ENCODE measurements around the gene HNRNPD.
"Not testable (repeated sequence)": the region's sequence is repeated elsewhere in the genome, so short reads cannot be mapped to it uniquely, and the experiment has no call there.

The HNRNPD gene, protein sequence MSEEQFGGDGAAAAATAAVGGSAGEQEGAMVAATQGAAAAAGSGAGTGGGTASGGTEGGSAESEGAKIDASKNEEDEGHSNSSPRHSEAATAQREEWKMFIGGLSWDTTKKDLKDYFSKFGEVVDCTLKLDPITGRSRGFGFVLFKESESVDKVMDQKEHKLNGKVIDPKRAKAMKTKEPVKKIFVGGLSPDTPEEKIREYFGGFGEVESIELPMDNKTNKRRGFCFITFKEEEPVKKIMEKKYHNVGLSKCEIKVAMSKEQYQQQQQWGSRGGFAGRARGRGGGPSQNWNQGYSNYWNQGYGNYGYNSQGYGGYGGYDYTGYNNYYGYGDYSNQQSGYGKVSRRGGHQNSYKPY

DNA sequence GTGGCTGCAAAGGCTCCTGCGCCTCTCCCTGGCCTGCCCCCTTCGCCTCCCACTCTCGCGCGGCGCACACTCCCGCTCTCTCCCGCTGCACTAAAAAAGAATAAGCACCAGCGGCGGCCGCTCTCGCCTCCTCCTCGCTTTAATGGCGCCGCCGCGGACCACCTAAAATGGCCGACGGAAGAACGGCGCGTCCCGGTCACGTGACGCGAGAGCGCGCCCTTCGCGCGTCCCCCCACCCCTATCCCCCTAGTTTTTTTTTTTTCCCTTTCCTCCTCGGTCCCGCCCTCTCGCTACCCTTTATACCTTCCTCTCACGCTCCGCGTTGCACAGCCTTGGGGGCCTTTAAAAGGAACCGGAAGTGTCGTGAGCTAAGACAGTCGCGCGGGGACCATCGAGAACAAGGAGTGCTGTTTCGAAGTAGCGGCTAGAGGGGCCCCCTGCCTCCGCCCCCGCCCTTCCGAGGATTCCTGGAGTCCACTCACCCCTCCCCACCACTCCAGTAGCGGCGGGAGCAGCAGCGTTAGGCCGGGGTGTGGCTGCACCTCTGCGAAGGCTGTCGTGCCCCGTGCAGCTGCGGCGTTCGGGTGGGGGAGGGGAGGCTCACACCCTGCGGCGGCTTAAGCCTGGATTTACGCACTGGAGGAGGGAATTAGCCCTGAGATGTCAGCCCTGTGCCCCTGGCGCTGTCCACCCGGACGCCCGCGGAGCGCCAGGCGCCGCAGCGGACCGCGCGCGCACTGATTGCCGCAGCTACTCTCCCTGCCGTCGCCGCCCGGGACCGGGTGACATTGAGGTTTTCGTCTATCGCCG, at the start of gene HNRNPD:
HNRNPD (minus strand) TSS at position 176 of the 810 bp plus-strand sequence. CDS start 313 bp downstream, outside the sequence.
- DNase-seq = peak; percentile 96

DNA sequence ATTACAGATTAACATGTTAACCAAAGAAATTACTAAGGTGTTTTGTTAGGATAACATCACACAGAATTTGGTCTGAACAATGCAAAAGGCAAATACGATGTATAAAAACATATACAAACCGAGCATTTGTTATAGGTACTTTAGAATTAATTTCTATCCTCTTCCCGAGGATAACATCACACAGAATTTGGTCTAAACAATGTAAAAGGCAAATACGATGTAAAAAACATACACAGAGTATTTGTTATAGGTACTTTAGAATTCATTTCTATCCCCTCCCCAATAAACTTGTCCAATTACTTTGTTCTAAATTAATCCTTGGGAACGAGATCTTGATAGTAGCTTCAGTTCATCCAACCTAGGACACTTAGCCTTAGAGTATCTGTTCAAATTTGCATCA, 48.8 kb upstream of the HNRNPD start:
- DNase-seq = no peak

DNA sequence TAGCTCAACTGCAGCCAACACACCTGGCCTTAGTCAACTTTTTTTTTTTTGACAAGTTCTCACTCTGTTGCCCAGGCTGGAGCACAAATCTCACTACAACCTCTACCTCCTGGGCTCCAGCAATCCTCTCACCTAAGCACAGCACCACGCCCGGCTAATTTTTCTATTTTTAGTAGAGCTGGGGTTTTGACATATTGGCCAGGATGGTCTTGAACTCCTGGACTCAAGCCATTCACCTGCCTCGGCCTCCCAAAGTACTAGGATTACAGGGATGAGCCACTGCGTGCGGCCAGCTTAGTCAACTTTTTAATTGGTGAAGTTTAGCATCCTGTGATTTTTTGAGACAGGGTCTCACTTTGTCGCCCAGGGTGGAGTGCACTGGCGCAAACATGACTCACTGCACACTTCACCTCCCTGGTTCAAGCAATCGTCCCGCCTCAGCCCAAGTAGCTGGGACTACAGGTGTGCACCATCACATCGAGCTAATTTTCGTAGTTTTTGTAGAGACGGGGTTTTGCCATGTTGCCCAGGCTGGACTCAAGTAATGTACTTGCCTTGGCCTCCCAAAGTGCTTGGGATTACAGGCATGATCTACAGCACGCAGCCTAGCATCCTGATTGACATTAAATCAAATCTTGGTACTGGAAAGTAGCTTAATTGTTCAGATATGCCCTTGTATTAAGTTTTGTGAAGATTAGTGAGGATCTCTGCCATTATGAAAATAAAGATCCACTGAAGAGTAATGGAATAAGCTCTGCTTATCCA, 48.2 kb upstream of the HNRNPD start:
- no peak for DNase-seq

DNA sequence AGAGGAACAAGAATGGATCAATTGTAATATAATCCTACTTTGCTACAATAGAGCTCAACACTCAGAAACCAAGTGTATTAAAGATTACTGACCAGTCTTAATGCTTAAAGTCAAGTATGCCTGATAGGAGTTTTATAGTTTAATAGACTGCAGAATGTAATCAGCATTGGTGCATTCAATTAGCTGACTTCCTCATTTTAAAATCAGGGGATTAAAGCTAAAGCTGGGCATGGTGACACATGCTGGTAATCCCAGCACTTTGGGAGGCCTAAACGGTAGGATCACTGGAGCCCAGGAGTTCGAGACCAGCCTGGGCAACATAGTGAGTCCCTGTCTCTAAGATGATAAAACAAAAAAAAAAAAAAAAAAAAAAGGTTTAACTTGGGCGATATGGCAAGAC, 45.7 kb upstream of the HNRNPD start:
- no peak for DNase-seq

DNA sequence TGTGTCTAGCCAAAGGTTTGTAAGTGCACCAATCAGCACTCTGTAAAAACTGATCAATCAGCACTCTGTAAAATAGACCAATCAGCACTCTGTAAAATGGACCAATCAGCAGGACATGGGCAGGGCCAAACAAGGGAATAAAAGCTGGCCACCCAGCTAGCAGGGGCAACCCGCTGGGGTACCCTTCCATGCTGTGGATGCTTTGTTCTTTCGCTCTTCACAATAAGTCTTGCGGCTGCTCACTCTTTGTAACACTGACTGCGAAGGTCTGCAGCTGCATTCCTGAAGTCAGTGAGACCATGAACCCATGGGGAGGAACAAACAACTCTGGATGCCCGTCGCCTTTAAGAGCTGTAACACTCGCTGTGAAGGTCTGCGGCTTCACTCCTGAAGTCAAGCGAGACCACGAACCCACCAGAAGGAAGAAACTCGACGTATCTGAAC, 42.2 kb upstream of the HNRNPD start:
- no peak for DNase-seq

DNA sequence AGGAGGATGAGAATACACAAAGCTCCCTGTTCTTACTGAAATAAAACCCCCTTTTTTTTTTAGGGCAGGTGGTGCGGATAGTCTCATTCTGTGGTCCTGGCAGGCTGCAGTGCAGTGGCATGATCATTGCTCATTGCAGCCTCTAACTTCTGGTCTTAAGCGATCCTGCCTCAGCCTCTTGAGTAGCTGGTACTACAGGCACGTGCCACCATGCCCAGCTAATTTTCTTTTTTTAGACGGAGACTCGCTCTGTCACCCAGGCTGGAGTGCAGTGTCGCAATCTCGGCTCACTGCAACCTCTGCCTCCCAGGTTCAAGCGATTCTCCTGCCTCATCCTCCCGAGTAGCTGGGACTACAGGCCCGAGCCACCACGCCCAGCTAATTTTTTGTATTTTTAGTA, 41.3 kb upstream of the HNRNPD start:
- DNase-seq = not testable (repeated sequence)

DNA sequence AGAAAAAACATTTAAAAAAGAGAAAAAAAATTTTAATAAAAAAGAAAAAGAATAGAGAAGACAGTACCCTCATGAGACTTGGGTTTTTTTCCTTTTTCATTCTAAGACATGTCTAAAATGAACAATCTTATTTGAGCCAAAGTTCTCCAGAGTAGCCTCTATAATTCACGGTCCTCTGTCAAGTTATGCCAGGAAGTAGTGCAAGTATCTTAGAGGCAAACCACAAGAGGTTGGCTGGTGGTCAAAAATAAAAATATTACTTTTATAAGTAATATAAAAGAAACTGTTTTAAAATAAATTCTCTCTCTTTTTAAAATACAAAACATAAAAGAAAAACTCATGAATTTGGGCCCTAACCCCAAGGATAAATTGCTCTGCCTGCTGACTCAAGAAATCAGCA, 29.9 kb upstream of the HNRNPD start:
- DNase-seq = no peak

DNA sequence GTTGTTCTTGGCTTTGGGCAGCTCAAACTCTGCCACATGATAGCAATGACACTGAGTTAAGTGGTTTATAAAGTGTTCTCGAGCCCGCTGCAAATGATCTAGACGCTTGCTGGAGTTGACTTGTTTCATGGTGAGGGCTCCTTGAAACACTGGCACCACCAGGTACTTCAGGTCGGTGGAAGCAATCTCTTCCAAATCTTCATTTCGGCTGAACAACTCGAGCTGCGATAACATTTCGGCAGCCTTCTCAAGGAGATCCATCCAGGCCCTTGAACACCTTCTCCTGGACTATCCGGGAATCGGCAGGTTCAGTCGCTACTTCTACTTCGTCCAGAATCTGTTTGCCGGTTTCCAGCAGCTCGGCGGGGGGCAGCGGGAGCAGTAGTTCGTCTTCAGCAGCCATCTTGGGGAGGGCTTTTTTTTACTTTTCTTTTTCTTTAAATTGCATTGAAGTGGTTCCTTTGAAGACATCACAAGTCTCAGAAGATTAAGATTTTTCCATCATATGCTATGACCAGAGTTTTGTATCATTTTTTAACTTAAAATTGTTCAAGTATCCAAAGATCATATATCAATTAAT, 28.5 kb upstream of the HNRNPD start:
- peak; percentile 68 for DNase-seq

DNA sequence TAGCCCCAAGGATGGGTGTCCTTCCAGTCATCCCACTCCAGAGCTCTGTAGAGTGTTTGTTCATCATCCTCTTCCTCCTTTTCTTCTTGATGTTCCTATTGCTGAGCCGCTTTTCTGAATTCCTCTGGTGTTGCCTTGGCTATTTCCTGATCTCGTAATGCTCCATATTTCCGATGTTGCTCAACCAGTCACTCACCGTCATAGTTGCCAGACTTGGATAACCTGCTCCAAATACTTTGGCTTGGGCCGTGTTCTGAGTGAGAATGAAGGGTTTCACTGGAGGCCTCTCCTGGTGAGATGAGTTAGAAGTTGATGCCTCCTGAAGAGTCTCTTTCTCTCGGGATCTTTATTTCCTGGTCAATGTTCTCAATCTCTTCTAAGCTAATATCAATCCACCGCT, 27.8 kb upstream of the HNRNPD start:
- DNase-seq = no peak

DNA sequence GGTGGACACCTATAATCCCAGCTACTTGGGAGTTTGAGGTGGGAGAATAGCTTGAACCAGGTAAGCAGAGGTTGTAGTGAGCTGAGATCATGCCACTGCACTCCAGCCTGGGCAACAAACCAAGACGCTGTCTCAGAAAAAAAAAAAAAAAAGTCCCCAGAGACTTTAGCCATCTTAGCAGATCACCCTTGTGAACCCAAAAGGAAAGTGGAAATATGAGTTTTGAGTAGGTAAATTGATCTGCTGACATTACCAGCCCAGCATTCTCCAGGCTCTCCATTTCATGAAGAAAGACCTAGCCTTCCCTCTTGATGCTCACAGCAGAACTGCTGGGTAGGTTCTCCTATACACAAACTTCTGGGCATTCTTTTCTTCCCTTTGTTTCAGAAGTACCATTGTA, 24.5 kb upstream of the HNRNPD start:
- DNase-seq = no peak

DNA sequence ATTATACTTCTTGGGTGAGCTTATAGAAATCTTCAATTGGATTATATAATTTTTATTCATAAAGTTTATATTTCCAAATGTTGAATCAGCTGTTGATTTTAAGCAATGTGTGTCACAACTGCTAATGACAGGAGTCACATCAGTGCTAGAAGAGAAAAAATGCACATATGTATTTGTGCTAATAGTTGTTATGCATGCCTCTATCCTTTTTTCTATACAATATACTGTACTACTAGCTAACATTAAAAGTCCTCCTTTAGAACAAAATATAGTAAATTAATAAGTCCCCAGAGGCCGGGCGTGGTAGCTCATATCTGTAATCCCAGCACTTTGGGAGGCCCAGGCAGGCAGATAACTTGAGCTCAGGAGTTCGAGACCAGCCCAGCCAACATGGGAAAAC, 23.7 kb upstream of the HNRNPD start:
- DNase-seq = no peak

DNA sequence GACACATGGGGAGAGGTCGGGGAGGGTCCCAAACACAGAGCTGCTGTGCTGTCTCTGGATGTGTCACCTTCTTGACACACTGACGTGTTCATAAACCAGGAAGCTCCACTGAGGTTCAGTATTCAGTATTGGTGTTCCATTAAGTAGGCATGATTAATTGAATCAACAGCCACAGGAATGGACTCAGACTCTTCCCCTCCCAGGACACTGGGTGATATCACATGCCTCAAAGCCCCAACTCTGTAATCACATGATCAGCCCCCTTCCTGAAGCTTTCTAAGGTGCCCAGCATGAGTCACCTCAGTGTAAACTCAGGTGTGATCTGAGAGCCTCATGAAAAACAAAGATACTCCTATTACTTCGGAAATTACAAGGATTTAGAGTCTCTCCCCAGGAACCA, 21.1 kb upstream of the HNRNPD start:
- DNase-seq = no peak

DNA sequence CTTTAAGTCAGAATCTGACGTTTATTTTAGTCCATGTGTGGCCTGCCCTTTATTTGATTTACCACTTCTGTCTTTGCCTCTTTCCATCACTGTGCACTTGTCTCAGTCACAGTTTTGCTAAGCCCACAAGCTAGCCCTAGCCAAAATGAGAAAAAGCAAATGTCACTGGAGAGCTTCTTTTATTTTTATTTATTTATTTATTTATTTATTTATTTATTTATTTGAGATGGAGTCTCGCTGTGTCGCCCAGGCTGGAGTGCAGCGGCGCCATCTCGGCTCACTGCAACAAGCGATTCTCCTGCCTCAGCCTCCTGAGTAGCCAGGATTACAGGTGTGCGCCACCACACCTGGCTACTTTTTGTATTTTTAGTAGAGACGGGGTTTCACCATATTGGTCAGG, 16.3 kb upstream of the HNRNPD start:
- DNase-seq = not testable (repeated sequence)

DNA sequence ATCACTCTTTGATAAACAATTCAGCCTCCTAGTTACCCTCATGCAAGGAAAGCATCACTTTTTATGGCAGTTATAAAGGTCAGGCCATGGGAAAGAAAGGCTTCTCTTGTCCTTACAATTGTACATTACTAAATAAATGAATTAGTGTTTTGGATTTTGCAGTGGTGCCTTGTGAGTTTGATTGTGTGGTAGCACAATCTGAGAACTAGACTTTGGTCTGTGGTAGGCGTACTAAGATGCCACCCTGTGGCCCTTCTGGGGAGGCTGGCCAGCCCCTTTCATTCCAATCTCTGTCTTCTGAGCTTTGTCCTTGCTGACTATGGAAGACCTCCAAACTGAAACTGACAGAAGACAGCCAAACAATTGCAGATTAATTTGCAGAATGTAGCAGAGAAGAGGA, 14.6 kb upstream of the HNRNPD start:
- no peak for DNase-seq

DNA sequence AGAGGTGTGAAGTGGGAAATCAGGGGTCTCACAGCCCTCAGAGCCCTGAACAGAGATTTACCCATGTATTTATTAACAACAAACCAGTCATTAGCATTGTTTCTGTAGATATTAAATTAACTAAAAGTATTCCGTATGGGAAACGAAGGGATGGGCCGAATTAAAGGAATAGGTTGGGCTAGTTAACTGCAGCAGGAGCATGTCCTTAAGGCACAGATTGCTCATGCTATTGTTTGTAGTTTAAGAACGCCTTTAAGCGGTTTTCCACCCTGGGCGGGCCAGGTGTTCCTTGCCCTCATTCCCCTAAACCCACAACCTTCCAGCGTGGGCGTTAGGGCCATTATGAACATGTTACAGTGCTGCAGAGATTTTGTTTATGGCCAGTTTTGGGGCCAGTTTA, 12.5 kb upstream of the HNRNPD start:
- not testable (repeated sequence) for DNase-seq

DNA sequence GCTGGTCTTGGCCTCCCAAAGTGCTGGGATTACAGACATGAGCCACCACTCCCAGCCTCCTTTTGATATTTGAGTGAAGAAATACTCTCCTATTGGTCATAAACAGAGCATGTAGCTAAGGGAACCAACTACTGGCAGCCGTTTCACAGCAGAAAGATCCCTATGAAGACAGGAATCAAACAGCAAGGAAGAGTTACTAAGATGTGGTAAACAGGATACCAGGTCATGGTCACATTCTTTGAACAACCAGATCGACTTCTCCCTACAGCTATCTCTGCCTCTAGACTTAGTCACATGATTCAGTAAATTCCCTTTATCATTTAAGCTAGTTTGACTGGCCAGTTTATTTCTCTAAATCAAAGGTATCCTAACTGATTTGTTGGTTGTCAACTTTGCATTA, 9.0 kb upstream of the HNRNPD start:
- DNase-seq = no peak

DNA sequence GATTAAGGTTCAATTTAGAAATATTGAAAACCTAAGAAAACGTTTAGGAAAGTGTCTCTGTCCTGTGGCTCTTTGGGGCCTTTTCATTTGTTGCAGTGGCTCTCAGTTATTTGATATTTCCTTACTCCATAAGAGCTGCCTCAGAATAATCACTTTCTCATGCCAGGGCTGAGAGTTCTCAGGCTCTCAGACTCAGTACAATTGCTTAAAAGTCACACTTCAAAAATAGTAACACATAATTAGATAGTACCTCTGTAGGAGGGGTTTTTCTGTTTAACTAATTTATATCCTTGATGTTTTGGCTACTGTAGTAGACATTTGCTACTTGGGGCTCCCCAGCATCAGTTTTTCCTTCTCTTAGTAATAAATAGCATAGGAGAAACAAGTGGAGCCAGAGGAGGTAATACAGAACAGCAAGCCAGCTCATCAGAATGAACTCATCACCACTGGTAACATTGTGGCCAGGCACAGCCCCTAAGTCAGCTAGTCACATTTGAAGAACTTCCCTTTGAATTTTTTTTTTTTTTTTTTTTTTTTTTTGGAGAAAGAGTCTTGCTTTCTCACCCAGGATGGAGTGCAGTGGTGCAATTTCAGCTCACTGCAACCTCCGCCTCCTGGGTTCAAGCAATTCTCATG, 8.0 kb upstream of the HNRNPD start:
- DNase-seq = no peak

DNA sequence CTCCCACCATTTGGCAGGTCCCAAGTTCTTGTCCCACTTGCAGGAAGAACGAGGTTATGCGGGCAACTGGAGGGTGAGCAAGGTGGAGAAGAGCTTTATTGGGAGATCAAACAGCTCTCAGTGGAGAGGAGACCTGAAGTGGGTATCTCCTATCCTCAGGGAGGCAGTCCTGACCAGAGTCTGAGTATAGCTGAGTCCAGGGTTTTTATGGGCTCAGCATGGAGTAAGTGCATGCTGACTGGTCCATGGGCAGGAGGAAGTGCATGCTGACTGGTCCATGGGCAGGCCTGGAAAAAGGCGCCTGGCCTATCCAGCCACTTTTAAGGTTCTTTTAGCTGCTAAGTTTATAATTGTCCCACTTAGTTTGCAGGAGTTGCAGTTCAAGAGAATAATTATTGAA, 7.4 kb upstream of the HNRNPD start:
- DNase-seq = no peak

DNA sequence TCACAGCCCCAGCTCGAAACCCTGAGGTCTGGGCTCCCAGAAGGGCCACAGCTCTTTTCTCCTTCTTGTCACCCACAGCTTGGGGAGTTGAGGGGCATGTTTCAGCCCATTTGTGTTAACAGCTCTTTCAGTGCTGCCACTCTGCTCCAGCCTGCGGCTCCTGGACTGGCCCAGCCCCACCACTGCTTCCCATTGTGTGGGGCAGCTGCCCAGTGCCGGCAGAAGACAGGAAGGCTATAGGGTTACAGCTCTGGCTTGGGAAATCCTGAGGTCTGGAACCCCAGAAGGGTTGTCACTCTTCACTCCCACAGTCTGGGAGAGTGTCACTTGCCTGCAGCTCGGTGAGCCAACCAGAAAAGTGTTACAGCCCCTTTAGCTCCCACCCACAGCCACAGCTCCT, 7.0 kb upstream of the HNRNPD start:
- DNase-seq = no peak

DNA sequence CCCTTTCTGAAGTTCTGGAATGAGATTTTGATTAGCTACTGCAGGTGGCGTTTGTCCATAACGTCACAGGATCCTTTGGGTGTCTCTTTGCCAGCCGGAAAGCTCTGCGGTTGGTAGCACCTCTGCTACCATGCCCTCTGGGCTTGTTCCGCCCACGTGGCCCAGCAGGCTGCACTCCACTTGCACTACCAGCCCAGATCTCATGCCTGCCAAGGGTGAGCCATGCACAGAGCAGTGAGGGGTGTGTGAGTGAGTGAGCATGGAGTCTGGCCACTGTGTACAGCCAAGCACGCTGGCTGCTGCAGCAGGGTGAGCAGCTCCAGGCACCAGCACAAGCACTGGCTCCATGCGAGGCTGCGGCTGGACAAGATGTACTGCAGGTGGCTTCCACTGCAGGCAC, 6.6 kb upstream of the HNRNPD start:
- DNase-seq = no peak

DNA sequence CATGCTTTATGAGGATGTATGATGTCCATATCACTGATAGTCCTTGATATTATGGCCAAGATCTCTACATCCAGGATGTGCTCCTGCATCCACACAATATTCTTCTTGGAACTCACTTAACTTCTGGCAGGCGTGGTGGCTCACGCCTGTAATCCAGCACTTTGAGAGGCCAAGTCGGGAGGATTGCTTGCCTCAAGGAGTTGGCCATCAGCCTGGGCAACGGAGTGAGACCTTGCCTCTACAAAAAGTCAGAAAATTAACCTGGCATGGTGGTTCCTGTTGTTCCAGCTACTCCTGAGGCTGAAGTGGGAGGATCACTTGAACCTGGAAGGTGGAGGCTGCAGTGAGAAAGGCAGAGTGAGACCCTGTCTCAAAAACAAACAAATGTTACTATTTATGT, 2.3 kb upstream of the HNRNPD start:
- no peak for DNase-seq

DNA sequence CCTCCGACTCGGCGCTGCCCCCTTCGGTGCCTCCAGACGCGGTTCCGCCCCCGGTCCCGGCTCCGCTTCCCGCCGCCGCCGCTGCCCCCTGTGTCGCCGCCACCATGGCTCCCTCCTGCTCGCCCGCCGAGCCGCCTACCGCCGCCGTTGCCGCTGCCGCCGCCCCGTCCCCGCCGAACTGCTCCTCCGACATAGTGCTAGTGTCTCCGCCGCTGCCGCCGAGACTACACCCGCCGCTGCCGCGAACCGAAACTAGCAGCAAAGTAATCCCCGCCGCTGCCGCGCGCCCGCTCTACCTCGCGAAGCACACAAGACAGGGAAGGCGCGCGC, 340 bp downstream of the HNRNPD start:
- no peak for DNase-seq

Measured in NCI-H2227 treated with DMSO at 0.1 percent for 48 hours (cell line).